ENCODE measurements around the gene GYS2. TPM values are rescaled to one million over a fixed set of nuclear protein-coding genes. Genes with fewer than 3 reads are reported as not detected.
"Not testable (repeated sequence)": the region's sequence is repeated elsewhere in the genome, so short reads cannot be mapped to it uniquely, and the experiment has no call there.

GYS2 gene
- total RNA-seq, 4 donors from 2014 or later = not detected

DNA sequence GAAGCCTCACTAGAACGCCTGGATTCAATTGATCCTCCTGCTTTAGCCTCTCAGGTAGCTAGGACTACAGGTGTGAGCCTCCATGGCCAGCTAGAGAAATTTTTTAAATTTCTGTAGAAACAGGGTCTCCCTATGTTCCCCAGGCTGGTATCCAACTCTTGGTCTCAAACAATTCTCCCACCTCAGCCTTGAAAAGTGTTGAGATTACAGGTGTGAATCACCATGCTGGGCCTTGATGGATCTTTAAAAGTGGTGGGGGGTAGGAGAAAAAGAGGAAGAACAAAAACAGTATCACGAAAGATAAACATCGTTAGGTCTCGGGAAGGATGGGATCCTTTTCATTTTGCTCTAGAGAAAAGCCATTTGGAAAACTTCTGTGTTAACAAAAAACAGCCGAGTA, 4.5 kb downstream of the GYS2 start:
- Histone ChIP-seq H3K4me3 (no peak overlapping the region), H3K27me3 (no peaks in the 10 kb centered on the region), H3K9me3 (peaks cover 0 to 2% (median 0%) of the 10 kb centered on the region in 4 donors), H3K36me3 (no peaks in the 10 kb centered on the region), H3K4me1 (no peaks in the 10 kb centered on the region), H3K27ac (replicated peaks in 1 of 4) (no peak overlapping the region)
- intact Hi-C loops (cut with DNase I) = no loop called here
- WGBS = 69% methylated on average over 5 of the region's 5 CpGs
- TF ChIP-seq CTCF (IDR thresholded peaks at IDR 0.05) = no peak
- no peak for TF ChIP-seq EP300 (IDR thresholded peaks at IDR 0.05)
- TF ChIP-seq POLR2A (IDR thresholded peaks at IDR 0.05; ENCODE audit: low read depth) = no peak
- TF ChIP-seq POLR2AphosphoS5 (IDR thresholded peaks at IDR 0.05) = no peak
- DNase-seq (ENCODE audit: extremely low spot score) = no peak

DNA sequence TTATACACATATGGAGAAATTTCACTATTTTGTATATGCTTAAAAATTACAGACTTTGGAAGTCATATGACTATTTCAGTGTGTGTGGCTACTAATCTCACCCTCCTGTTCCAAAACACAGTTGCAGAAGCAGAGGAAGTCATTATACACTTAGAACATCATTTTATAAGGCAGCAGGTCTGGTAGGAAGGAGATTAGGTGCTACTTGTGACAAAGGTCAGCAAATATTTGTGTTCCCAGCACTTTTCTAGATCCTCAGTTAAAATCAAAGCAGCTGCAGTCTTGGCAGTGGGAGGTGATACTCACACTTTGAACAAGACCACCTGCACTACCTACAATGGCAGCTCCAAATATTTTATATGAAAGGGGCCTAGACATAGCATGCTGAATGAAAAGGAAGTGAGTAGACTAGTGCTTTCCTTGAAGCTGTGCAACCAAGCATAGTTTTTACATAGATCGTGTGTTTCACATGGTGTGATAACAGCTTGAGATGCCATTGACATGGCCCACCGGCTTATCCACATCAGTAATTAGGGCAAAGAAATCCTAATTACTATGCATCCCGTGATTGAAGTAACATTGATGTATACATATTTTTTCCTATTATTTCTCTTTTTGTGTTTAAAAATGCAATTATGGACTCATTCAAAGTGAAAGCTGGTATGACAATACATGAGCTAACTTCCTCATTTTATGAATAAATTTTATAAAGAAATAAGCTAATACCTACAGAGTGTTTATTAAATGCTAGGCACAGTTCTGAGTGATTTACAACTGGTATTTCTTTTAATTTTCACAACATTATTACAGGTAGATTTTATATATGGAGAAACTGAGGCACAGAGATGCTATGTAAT, 5.3 kb downstream of the GYS2 start:
- no peak overlapping the region for H3K4me3 ChIP-seq
- WGBS = 87% methylated on average over 3 of the region's 3 CpGs
- H3K4me1 ChIP-seq = no peaks in the 10 kb centered on the region
- TF ChIP-seq EP300 (IDR thresholded peaks at IDR 0.05) (no peak), POLR2AphosphoS5 (IDR thresholded peaks at IDR 0.05) (no peak), POLR2A (IDR thresholded peaks at IDR 0.05; ENCODE audit: low read depth) (no peak), CTCF (IDR thresholded peaks at IDR 0.05) (no peak)
- no peak for DNase-seq (ENCODE audit: extremely low spot score)
- intact Hi-C loops (cut with DNase I) = no loop called here
- no peaks in the 10 kb centered on the region for H3K27me3 ChIP-seq
- H3K36me3 ChIP-seq = no peaks in the 10 kb centered on the region
- no peak overlapping the region for H3K27ac ChIP-seq (replicated peaks in 1 of 4)
- H3K9me3 ChIP-seq = peaks cover 0 to 10% (median 0%) of the 10 kb centered on the region in 4 donors

DNA sequence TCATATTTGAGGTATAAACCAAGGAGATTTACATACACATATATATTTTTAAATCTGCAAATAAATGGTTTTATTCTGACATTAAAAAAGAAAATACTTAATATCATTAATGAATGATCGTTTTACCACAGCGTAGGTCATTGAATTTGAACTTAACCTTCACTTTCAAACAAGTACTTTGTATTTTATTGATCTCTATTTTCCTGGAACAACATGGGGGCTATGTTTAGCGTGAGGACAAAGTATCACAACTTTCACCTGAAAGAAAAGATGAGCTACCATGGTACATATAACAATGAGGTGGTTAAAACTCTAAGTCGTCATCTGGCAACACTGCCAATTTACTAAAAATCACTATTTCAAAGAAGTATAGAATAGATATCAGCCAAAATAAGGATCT, 6.0 kb downstream of the GYS2 start:
- no peak for DNase-seq (ENCODE audit: extremely low spot score)
- intact Hi-C loops (cut with DNase I) = no loop called here
- no peaks in the 10 kb centered on the region for H3K36me3 ChIP-seq
- no peaks in the 10 kb centered on the region for H3K27me3 ChIP-seq
- no peaks in the 10 kb centered on the region for H3K4me1 ChIP-seq
- peaks cover 0 to 13% (median 0%) of the 10 kb centered on the region in 4 donors for H3K9me3 ChIP-seq
- no peak overlapping the region for H3K4me3 ChIP-seq
- TF ChIP-seq POLR2A (IDR thresholded peaks at IDR 0.05; ENCODE audit: low read depth) (no peak), POLR2AphosphoS5 (IDR thresholded peaks at IDR 0.05) (no peak), CTCF (IDR thresholded peaks at IDR 0.05) (no peak), EP300 (IDR thresholded peaks at IDR 0.05) (no peak)
- H3K27ac ChIP-seq (replicated peaks in 1 of 4) = no peak overlapping the region
- WGBS = 83% methylated on average over 4 of the region's 4 CpGs

DNA sequence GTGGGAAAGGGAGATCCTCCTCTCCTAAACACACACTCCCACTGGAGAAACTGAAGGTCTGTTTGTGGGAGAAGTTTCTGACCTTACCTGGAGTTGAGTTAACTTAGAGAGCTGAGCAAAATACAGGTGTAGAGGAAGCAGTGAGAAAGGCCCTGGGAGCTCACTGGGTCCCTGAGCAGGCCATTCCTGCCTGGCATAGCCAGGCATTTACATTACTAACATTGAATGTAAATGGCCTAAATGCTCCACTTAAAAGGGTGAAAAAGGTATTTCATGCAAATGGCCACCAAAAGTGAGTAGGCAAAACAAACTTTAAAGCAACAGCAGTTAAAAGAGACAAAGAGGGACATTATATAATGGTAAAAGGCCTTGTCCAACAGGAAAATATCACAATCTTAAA, 9.3 kb downstream of the GYS2 start:
- H3K27me3 ChIP-seq; DNase-seq (ENCODE audit: extremely low spot score); intact Hi-C loops (cut with DNase I); H3K36me3 ChIP-seq; H3K27ac ChIP-seq (replicated peaks in 1 of 4); H3K4me1 ChIP-seq; H3K4me3 ChIP-seq: not testable (repeated sequence)
- H3K9me3 ChIP-seq = peaks cover 0 to 22% (median 4%) of the 10 kb centered on the region in 4 donors

GRCh38 chr12:21585485-21585884, 19.2 kb downstream of the GYS2 start:
- Histone ChIP-seq H3K4me3 (no peak overlapping the region), H3K36me3 (no peaks in the 10 kb centered on the region), H3K4me1 (no peaks in the 10 kb centered on the region), H3K27ac (replicated peaks in 1 of 4) (no peak overlapping the region), H3K9me3 (peaks cover 0 to under 1% (median 0%) of the 10 kb centered on the region in 4 donors), H3K27me3 (no peaks in the 10 kb centered on the region)
- TF ChIP-seq POLR2AphosphoS5 (IDR thresholded peaks at IDR 0.05) (no peak), POLR2A (IDR thresholded peaks at IDR 0.05; ENCODE audit: low read depth) (no peak), CTCF (IDR thresholded peaks at IDR 0.05) (no peak), EP300 (IDR thresholded peaks at IDR 0.05) (no peak)
- DNase-seq (ENCODE audit: extremely low spot score) = no peak
- intact Hi-C loops (cut with DNase I) = no loop called here
- WGBS = 66% methylated on average over 3 of the region's 3 CpGs

DNA sequence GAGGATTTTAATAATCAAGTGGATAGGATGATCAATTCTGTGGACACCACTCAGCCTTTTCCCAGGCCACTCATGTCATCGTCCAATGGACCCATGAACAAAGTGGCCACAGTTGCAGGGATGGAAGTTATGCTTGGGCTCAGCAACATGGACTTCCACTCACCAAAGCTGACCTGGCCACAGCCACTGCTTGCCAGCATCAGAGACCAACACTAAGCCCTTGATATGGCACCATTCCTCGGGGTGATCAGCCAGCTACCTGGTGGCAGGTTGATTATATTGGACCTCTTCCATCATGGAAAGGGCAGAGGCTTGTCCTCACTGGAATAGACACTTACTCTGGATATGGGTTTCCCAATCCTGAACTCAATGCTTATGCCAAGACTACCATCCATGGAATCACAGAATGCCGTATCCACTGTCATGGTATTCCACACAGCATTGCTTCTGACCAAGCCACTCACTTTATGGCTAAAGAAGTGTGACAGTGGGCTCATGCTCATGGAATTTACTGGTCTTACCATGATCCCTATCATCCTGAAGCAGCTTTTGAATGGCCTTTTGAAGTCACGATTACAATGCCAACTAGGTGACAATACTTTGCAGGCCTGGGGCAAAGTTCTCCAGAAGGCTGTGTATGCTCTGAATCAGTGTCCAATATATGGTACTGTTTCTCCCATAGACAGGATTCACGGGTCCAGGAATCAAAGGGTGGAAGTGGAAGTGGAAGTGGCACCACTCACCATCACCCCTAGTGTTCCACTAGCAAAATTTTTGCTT, 20.1 kb downstream of the GYS2 start:
- 92% methylated on average over 5 of the region's 5 CpGs for WGBS
- H3K36me3 ChIP-seq; H3K4me3 ChIP-seq; H3K9me3 ChIP-seq; H3K4me1 ChIP-seq; DNase-seq (ENCODE audit: extremely low spot score); H3K27me3 ChIP-seq; H3K27ac ChIP-seq (replicated peaks in 1 of 4); intact Hi-C loops (cut with DNase I): not testable (repeated sequence)
